GM23338 (cell line): ENCODE data around the gene DNAH6. TPM values are rescaled to one million over a fixed set of nuclear protein-coding genes. Genes with fewer than 3 reads are reported as not detected.
A peak's percentile ranks its signal among the peaks of the same experiment; 100 is the strongest.

Source experiments
- ATAC-seq: fragments of 200-7000 bp; cut with Tn5 transposase; 3 replicates; pipeline ENCODE4 v1.9.1; 2020
- DNase-seq: peaks from one replicate; pipeline ENCODE4 v3.0.0-alpha.2; 2015; ENCODE audit warnings: low spot score
- H2AFZ ChIP-seq: fragments of 200-600 bp; sonication (generic); 2 replicates; pipeline ENCODE4 v1.8.0; 2016; ENCODE audit warnings: antibody characterized with exemption, mild to moderate bottlenecking, moderate library complexity
- H3F3A ChIP-seq: fragments of 200-600 bp; sonication (generic); replicated peaks from 2 replicates; pipeline ENCODE4 v1.8.0; 2017; ENCODE audit warnings: antibody characterized with exemption, mixed run types, low read depth
- H3K27ac ChIP-seq: fragments of 200-600 bp; sonication (generic); 2 replicates; pipeline ENCODE4 v1.6.1; 2016; ENCODE audit warnings: low read depth
- H3K27me3 ChIP-seq: fragments of 200-600 bp; sonication (generic); 2 replicates; pipeline ENCODE4 v1.8.0; 2016; ENCODE audit warnings: mild to moderate bottlenecking, mixed run types, moderate library complexity; ENCODE audit not compliant: insufficient read depth
- H3K36me3 ChIP-seq: fragments of 200-600 bp; sonication (generic); 2 replicates; pipeline ENCODE4 v1.8.0; 2016; ENCODE audit warnings: mild to moderate bottlenecking; ENCODE audit not compliant: insufficient read depth
- H3K4me1 ChIP-seq: fragments of 200-600 bp; sonication (generic); 2 replicates; pipeline ENCODE4 v1.8.0; 2016; ENCODE audit warnings: mild to moderate bottlenecking, moderate library complexity; ENCODE audit not compliant: insufficient read depth
- H3K4me2 ChIP-seq: fragments of 200-600 bp; sonication (generic); 2 replicates; pipeline ENCODE4 v1.7.1; 2017; ENCODE audit warnings: mixed run types
- H3K4me3 ChIP-seq: fragments of 200-600 bp; sonication (generic); 2 replicates; pipeline ENCODE4 v1.6.1; 2016; ENCODE audit warnings: mixed run types
- H3K79me2 ChIP-seq: fragments of 200-600 bp; sonication (generic); replicated peaks from 2 replicates; pipeline ENCODE4 v1.8.0; 2017; ENCODE audit warnings: mild to moderate bottlenecking; ENCODE audit not compliant: insufficient read depth
- H3K9me2 ChIP-seq: fragments of 200-600 bp; sonication (generic); 2 replicates; pipeline ENCODE4 v1.8.0; 2017; ENCODE audit not compliant: insufficient read depth
- H4K20me1 ChIP-seq: fragments of 200-600 bp; sonication (generic); replicated peaks from 2 replicates; pipeline ENCODE4 v1.8.0; 2017; ENCODE audit warnings: mild to moderate bottlenecking; ENCODE audit not compliant: insufficient read depth
- H3K27ac Mint-ChIP-seq: 2 replicates; pipeline ENCODE4 v1.8.0; 2020; ENCODE audit warnings: inconsistent platforms, mild to moderate bottlenecking, moderate library complexity, mixed read lengths
- H3K27me3 Mint-ChIP-seq: 3 replicates; pipeline ENCODE4 v1.8.0; 2022; ENCODE audit warnings: low read depth, mild to moderate bottlenecking, moderate library complexity, mixed read lengths, inconsistent platforms; ENCODE audit not compliant: insufficient read depth, poor library complexity
- H3K36me3 Mint-ChIP-seq: 3 replicates; pipeline ENCODE4 v1.8.0; 2021; ENCODE audit warnings: low read depth, mild to moderate bottlenecking, inconsistent platforms, moderate library complexity, mixed read lengths
- H3K4me1 Mint-ChIP-seq: 3 replicates; pipeline ENCODE4 v1.8.0; 2020; ENCODE audit warnings: mild to moderate bottlenecking, inconsistent platforms, mixed read lengths
- H3K4me3 Mint-ChIP-seq: 3 replicates; pipeline ENCODE4 v1.8.0; 2021; ENCODE audit warnings: moderate library complexity, mild to moderate bottlenecking, inconsistent platforms, mixed read lengths
- H3K9me3 Mint-ChIP-seq: 3 replicates; pipeline ENCODE4 v1.8.0; 2020; ENCODE audit warnings: moderate library complexity, mild to moderate bottlenecking, inconsistent platforms, mixed read lengths
- CREB1 ChIP-seq: fragments of 250-450 bp; sonication (Bioruptor Pico); IDR thresholded peaks from 2 replicates; pipeline ENCODE4 v1.5.0; 2020; ENCODE audit warnings: low read depth, mild to moderate bottlenecking, moderate library complexity
- EZH2 ChIP-seq: fragments of 200-600 bp; sonication (generic); IDR thresholded peaks from one replicate; pipeline ENCODE4 v1.8.0; 2017; ENCODE audit warnings: antibody characterized with exemption, mild to moderate bottlenecking, low read depth; ENCODE audit not compliant: unreplicated experiment
- JUNB ChIP-seq: IDR thresholded peaks from one replicate; pipeline ENCODE4 v1.6.1; 2016; ENCODE audit warnings: antibody characterized with exemption; ENCODE audit not compliant: unreplicated experiment
- NANOG ChIP-seq: IDR thresholded peaks from 2 replicates; pipeline ENCODE4 v1.6.1; 2016; ENCODE audit warnings: antibody characterized with exemption, borderline replicate concordance
- POLR2AphosphoS5 ChIP-seq: IDR thresholded peaks from 2 replicates; pipeline ENCODE4 v1.6.1; 2016; ENCODE audit warnings: antibody characterized with exemption, low read depth
- STAT1 ChIP-seq: IDR thresholded peaks from one replicate; pipeline ENCODE4 v1.6.1; 2016; ENCODE audit warnings: antibody characterized with exemption; ENCODE audit not compliant: unreplicated experiment
- ZNF114 ChIP-seq: fragments of 250-450 bp; sonication (Bioruptor Pico); IDR thresholded peaks from 2 replicates; pipeline ENCODE4 v1.5.0; 2020; ENCODE audit warnings: mild to moderate bottlenecking, moderate library complexity
- ZNF331 ChIP-seq: fragments of 250-450 bp; sonication (Bioruptor Pico); IDR thresholded peaks from 2 replicates; pipeline ENCODE4 v1.5.0; 2020; ENCODE audit warnings: low read depth, mild to moderate bottlenecking, moderate library complexity
- polyA plus RNA-seq: library from polyadenylated mRNA; unstranded; fragments of >200 nt; fragmentation: Nextera tagmentation; extraction: Ambion mirVana; gene quantifications from 2 replicates; pipeline ENCODE4 v1.2.1, GENCODE V29; 2016
- total RNA-seq: library from RNA; depleted of rRNA; stranded (reverse); fragments of >200 nt; shearing (Covaris generic); gene quantifications from 2 replicates; pipeline ENCODE4 v1.2.3, GENCODE V29; 2014
- TF ChIP-seq, protein P1 (sequence below), 2 experiments: fragments of 200-600 bp in 1 of 2; sonication (generic) in 1 of 2; conservative IDR thresholded peaks; 2 replicates each; pipeline versions ENCODE4 v1.5.1 to v1.6.1; 2016 to 2017; ENCODE audit warnings: antibody characterized with exemption in 2 of 2, low read depth in 2 of 2, mild to moderate bottlenecking in 2 of 2, moderate library complexity in 1 of 2
- TF ChIP-seq, protein P2 (sequence below): IDR thresholded peaks from 2 replicates; pipeline ENCODE4 v1.6.1; 2016; ENCODE audit warnings: antibody characterized with exemption

The DNAH6 gene
- total and polyA plus RNA-seq, 2 experiments from 2014 or later: 0.27 to 0.31 TPM

DNA sequence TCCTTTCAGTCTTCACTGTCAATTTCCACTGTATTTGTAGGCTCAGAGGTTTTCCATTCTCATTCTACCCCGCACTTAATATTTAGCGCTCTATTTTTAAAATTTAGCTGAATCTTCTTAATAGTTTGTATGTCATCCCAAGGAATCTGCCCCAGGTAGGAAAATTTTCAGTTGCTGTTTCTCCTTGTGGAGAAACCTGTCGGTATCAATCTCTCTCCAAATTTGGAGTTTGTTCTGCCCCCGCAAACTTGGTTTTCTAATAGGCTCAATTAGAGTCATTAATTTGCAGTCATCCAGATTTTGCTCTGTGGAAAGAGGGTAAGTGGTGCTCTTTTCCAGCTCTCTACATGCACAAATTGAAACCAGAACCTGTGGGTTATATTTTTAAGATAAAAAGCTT is 87.6 kb downstream of the DNAH6 start:
- no peak for ATAC-seq
- no peak overlapping the region for H3K4me2 ChIP-seq
- H3K27me3 Mint-ChIP-seq: no peaks in the 10 kb centered on the region

DNA sequence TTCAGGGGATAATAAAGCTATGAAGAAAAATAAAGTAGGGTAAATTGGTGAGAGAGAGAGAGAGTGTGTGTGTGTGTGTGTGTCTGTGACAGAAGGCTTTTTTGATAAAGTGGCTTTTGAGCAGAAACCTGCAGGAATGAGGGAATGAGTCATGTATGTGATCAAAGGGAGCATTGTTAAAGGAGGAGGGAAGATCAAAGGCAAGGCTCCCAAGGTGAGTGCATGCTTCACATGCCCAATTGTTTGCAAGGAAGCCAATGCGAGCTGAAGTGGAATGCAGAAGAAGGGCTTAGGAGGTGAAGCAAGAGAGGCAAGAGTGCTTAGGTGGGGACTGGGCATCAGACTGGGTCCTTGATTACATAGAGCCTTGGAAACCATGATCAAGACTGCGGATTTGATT is 96.8 kb downstream of the DNAH6 start:
- Histone ChIP-seq H3K4me3 (no peak overlapping the region), H3K4me2 (no peak overlapping the region), H3K4me1 (no peaks in the 10 kb centered on the region), H3K36me3 (no peaks in the 10 kb centered on the region), H4K20me1 (no peaks in the 10 kb centered on the region), H3K9me2 (peaks cover 7% of the 10 kb centered on the region; the same call in 1 of the 2 replicates), H3F3A (no peaks in the 10 kb centered on the region), H3K27me3 (no peaks in the 10 kb centered on the region), H3K79me2 (no peaks in the 10 kb centered on the region), H3K27ac (no peak overlapping the region), H2AFZ (no peak overlapping the region)
- DNase-seq: peak; percentile 16
- Mint-ChIP-seq H3K36me3 (no peaks in the 10 kb centered on the region), H3K9me3 (no peaks in the 10 kb centered on the region), H3K4me1 (no peaks in the 10 kb centered on the region), H3K27me3 (no peaks in the 10 kb centered on the region), H3K27ac (no peak overlapping the region), H3K4me3 (no peak overlapping the region)
- no peak for TF ChIP-seq EZH2
- no peak for ATAC-seq

More for the DNA sequence above, 87.6 kb downstream of the DNAH6 start:
- Histone ChIP-seq H3K4me3 (no peak overlapping the region), H3F3A (no peaks in the 10 kb centered on the region), H3K79me2 (no peaks in the 10 kb centered on the region), H3K9me2 (0 out of 2 replicates have a peak, but pooled peaks cover 4% of the 10 kb centered on the region), H3K36me3 (no peaks in the 10 kb centered on the region), H2AFZ (peak overlapping the region; percentile 64; the same call in 1 of the 2 replicates), H4K20me1 (no peaks in the 10 kb centered on the region), H3K27me3 (no peaks in the 10 kb centered on the region), H3K4me1 (no peaks in the 10 kb centered on the region), H3K27ac (no peak overlapping the region)
- no peak for DNase-seq
- no peak overlapping the region for H3K27ac Mint-ChIP-seq
- no peaks in the 10 kb centered on the region for H3K36me3 Mint-ChIP-seq
- TF ChIP-seq CREB1 (no peak), ZNF331 (CRISPR knock-in tag) (no peak), NANOG (no peak), STAT1 (no peak), ZNF114 (no peak), POLR2AphosphoS5 (no peak), JUNB (no peak)
- TF ChIP-seq, protein P1, sequence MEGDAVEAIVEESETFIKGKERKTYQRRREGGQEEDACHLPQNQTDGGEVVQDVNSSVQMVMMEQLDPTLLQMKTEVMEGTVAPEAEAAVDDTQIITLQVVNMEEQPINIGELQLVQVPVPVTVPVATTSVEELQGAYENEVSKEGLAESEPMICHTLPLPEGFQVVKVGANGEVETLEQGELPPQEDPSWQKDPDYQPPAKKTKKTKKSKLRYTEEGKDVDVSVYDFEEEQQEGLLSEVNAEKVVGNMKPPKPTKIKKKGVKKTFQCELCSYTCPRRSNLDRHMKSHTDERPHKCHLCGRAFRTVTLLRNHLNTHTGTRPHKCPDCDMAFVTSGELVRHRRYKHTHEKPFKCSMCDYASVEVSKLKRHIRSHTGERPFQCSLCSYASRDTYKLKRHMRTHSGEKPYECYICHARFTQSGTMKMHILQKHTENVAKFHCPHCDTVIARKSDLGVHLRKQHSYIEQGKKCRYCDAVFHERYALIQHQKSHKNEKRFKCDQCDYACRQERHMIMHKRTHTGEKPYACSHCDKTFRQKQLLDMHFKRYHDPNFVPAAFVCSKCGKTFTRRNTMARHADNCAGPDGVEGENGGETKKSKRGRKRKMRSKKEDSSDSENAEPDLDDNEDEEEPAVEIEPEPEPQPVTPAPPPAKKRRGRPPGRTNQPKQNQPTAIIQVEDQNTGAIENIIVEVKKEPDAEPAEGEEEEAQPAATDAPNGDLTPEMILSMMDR (conservative IDR thresholded peaks at IDR 0.05; ENCODE audit: low read depth in 2 of 2): no peak
- TF ChIP-seq, protein P2, sequence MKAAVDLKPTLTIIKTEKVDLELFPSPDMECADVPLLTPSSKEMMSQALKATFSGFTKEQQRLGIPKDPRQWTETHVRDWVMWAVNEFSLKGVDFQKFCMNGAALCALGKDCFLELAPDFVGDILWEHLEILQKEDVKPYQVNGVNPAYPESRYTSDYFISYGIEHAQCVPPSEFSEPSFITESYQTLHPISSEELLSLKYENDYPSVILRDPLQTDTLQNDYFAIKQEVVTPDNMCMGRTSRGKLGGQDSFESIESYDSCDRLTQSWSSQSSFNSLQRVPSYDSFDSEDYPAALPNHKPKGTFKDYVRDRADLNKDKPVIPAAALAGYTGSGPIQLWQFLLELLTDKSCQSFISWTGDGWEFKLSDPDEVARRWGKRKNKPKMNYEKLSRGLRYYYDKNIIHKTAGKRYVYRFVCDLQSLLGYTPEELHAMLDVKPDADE: no peak
- H3K4me1 Mint-ChIP-seq: no peaks in the 10 kb centered on the region; the same call in 1 of the 3 replicates
- H3K4me3 Mint-ChIP-seq: no peak overlapping the region
- H3K9me3 Mint-ChIP-seq: no peaks in the 10 kb centered on the region
